C4-2B (cell line): ENCODE measurements around the gene CFAP46.

Experiments
- ZFX ChIP-seq: fragments of 450-650 bp; IDR thresholded peaks from 2 replicates; pipeline ENCODE4 v1.6.1; 2017
- TF ChIP-seq, protein P1 (sequence below): fragments of 450-650 bp; conservative IDR thresholded peaks from 2 replicates; pipeline ENCODE4 v1.5.1; 2017; ENCODE audit warnings: mild to moderate bottlenecking

DNA sequence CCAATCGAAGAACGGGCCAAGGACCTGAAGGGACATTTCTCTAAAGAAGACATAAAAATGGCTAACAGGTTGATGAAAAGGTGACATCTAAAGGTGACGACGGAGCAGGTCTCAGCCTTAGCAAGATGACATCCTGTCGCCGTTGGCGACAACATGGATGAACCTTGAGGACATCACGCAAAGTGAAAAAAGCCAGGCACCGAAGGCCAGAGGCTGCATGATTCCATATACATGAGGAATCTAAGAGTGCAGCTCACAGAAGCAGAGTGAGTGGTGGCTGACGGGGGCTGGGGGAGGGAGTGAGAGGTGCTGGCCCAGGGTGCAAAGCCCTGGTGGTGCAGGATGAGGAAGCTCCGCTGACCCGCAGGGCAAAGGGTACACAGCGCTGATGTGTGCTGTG lies 122.3 kb downstream of the CFAP46 start:
- TF ChIP-seq, protein P1, sequence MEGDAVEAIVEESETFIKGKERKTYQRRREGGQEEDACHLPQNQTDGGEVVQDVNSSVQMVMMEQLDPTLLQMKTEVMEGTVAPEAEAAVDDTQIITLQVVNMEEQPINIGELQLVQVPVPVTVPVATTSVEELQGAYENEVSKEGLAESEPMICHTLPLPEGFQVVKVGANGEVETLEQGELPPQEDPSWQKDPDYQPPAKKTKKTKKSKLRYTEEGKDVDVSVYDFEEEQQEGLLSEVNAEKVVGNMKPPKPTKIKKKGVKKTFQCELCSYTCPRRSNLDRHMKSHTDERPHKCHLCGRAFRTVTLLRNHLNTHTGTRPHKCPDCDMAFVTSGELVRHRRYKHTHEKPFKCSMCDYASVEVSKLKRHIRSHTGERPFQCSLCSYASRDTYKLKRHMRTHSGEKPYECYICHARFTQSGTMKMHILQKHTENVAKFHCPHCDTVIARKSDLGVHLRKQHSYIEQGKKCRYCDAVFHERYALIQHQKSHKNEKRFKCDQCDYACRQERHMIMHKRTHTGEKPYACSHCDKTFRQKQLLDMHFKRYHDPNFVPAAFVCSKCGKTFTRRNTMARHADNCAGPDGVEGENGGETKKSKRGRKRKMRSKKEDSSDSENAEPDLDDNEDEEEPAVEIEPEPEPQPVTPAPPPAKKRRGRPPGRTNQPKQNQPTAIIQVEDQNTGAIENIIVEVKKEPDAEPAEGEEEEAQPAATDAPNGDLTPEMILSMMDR: no peak
- TF ChIP-seq ZFX: no peak
